ENCODE data around the gene EXOSC3. TPM values are rescaled to one million over a fixed set of nuclear protein-coding genes. Genes with fewer than 3 reads are reported as not detected.

Gene EXOSC3
- total RNA-seq, 2 experiments from 2014 or later: 82.6 to 103 TPM

DNA sequence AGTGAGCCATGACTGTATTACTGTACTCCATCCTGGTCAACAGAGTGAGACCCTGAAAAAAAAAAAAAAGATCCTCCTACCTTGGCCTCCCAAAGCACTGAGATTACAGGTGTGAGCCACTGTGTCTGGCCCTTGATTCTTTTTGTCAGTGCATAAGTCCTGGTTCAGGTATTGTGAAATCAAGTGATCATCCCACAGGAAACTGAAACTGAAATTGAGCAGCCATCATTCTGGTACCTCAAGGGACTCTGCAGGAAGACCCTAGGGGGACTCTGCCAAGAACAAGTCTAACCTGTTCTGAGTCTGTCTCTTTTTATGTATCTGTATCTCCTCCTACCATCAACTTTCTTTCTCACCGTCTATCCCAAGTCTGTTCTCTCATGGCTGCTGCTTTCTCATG, 13.8 kb upstream of the EXOSC3 start:
- no peak overlapping the region for H2AFZ ChIP-seq (ENCODE audit: low read length)
- ChIA-PET CTCF (ENCODE audit: unreplicated experiment) (no interaction called here), POLR2A (interaction anchor here (1.0 to 1.2 kb wide), 2 partner anchors 10 to 20 kb away, joined by 3 to 6 read pairs; no protein-coding TSS in a partner anchor)
- H3K27ac ChIP-seq (ENCODE audit: low read depth, low read length, poor library complexity, severe bottlenecking): no peak overlapping the region
- intact Hi-C loops (cut with micrococcal nuclease; ENCODE audit: unreplicated experiment): no loop called here
- H3K36me3 ChIP-seq (ENCODE audit: insufficient read depth, low read length): peaks cover 8% of the 10 kb centered on the region
- peak; percentile 32 for DNase-seq (ENCODE audit: low spot score)
- TF ChIP-seq, protein P1, sequence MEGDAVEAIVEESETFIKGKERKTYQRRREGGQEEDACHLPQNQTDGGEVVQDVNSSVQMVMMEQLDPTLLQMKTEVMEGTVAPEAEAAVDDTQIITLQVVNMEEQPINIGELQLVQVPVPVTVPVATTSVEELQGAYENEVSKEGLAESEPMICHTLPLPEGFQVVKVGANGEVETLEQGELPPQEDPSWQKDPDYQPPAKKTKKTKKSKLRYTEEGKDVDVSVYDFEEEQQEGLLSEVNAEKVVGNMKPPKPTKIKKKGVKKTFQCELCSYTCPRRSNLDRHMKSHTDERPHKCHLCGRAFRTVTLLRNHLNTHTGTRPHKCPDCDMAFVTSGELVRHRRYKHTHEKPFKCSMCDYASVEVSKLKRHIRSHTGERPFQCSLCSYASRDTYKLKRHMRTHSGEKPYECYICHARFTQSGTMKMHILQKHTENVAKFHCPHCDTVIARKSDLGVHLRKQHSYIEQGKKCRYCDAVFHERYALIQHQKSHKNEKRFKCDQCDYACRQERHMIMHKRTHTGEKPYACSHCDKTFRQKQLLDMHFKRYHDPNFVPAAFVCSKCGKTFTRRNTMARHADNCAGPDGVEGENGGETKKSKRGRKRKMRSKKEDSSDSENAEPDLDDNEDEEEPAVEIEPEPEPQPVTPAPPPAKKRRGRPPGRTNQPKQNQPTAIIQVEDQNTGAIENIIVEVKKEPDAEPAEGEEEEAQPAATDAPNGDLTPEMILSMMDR (conservative IDR thresholded peaks at IDR 0.05; ENCODE audit: low read length): no peak
- no peaks in the 10 kb centered on the region for H3K9me3 ChIP-seq (ENCODE audit: low read length)
- H3K9me2 ChIP-seq (ENCODE audit: insufficient read depth, low read length): no peaks in the 10 kb centered on the region
- H3K4me3 ChIP-seq (ENCODE audit: low read depth, low read length, poor library complexity, severe bottlenecking): peak overlapping the region; percentile 6
- H3K4me1 ChIP-seq (ENCODE audit: insufficient read depth, low read length, poor library complexity, severe bottlenecking): peaks cover 27% of the 10 kb centered on the region
- peaks cover 16% of the 10 kb centered on the region; the same call in 1 of the 2 replicates for H4K20me1 ChIP-seq (ENCODE audit: insufficient read depth, low read length)
- no TSS peak for BruUV-seq (replicated peaks)
- H3K4me2 ChIP-seq (ENCODE audit: low read length): peak overlapping the region; percentile 48
- H3K79me2 ChIP-seq (ENCODE audit: insufficient read depth, low read depth, low read length): peaks cover 26% of the 10 kb centered on the region

DNA sequence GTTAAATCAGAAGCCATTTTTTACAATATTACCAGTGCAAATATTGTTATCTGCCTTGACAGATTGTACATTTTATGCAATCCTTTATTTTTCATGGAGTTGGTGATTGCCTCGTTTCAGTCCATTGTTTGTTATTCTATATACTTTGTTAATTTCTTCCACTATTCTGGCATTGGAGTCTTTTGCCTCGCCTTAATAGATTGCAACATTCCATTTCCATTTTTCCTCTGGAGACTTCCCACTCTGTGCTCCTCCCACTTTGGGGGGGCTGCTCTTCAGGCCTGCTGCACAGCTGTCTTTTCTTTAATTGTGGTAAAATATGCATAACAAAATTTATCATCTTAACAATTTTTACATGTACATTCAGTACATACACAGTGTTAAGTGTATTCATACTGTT, 11.4 kb upstream of the EXOSC3 start:
- H2AFZ ChIP-seq (ENCODE audit: low read length): no peak overlapping the region

DNA sequence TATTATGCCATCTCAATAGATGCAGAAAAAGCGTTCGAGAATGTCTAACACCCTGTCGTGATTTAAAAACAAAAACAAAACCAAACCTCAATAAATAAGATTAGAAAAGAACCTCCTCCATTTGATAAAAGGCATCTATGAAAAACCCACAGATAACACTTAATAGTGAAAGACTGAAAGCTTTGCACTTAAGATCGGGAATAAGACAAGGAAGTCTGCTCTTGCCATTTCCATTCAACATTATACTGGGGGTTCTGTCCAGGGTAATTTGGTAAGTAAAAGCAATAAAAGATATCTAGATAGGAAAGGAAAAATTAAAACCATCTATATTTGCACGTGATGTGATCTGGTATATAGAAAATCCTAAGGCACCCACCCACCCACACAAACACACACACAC, 7.3 kb upstream of the EXOSC3 start:
- no peaks in the 10 kb centered on the region for H4K20me1 ChIP-seq (ENCODE audit: insufficient read depth, low read length)
- TF ChIP-seq EZH2phosphoT487 (IDR thresholded peaks at IDR 0.05; ENCODE audit: borderline replicate concordance, low read depth, low read length): no peak
- TF ChIP-seq, protein P1 (conservative IDR thresholded peaks at IDR 0.05; ENCODE audit: low read length): no peak
- DNase-seq (ENCODE audit: low spot score): no peak
- no peak overlapping the region for H3K4me3 ChIP-seq (ENCODE audit: low read depth, low read length, poor library complexity, severe bottlenecking)
- BruUV-seq (replicated peaks): no TSS peak
- POLR2A ChIA-PET: no interaction called here
- no peaks in the 10 kb centered on the region for H3K4me1 ChIP-seq (ENCODE audit: insufficient read depth, low read length, poor library complexity, severe bottlenecking)
- intact Hi-C loops (cut with micrococcal nuclease; ENCODE audit: unreplicated experiment): no loop called here
- H3K27ac ChIP-seq (ENCODE audit: low read depth, low read length, poor library complexity, severe bottlenecking): no peak overlapping the region
- no peaks in the 10 kb centered on the region for H3K9me3 ChIP-seq (ENCODE audit: low read length)
- H2AFZ ChIP-seq (ENCODE audit: low read length): no peak overlapping the region
- H3K79me2 ChIP-seq (ENCODE audit: insufficient read depth, low read depth, low read length): no peaks in the 10 kb centered on the region
- H3K36me3 ChIP-seq (ENCODE audit: insufficient read depth, low read length): no peaks in the 10 kb centered on the region
- H3K9me2 ChIP-seq (ENCODE audit: insufficient read depth, low read length): no peaks in the 10 kb centered on the region
- CTCF ChIA-PET (ENCODE audit: unreplicated experiment): no interaction called here
- no peak overlapping the region for H3K4me2 ChIP-seq (ENCODE audit: low read length)

More for the DNA sequence above, 11.4 kb upstream of the EXOSC3 start:
- TF ChIP-seq, protein P1 (conservative IDR thresholded peaks at IDR 0.05; ENCODE audit: low read length): no peak
- TF ChIP-seq EZH2phosphoT487 (IDR thresholded peaks at IDR 0.05; ENCODE audit: borderline replicate concordance, low read depth, low read length): no peak
- no TSS peak for BruUV-seq (replicated peaks)
- Histone ChIP-seq H3K36me3 (ENCODE audit: insufficient read depth, low read length) (no peaks in the 10 kb centered on the region), H3K9me3 (ENCODE audit: low read length) (no peaks in the 10 kb centered on the region), H3K9me2 (ENCODE audit: insufficient read depth, low read length) (no peaks in the 10 kb centered on the region), H3K4me1 (ENCODE audit: insufficient read depth, low read length, poor library complexity, severe bottlenecking) (peaks cover 15% of the 10 kb centered on the region), H3K27ac (ENCODE audit: low read depth, low read length, poor library complexity, severe bottlenecking) (no peak overlapping the region), H3K4me2 (ENCODE audit: low read length) (no peak overlapping the region), H4K20me1 (ENCODE audit: insufficient read depth, low read length) (no peaks in the 10 kb centered on the region), H3K4me3 (ENCODE audit: low read depth, low read length, poor library complexity, severe bottlenecking) (no peak overlapping the region), H3K79me2 (ENCODE audit: insufficient read depth, low read depth, low read length) (peaks cover 1% of the 10 kb centered on the region; the same call in 1 of the 2 replicates)
- ChIA-PET POLR2A (interaction anchor here (1.2 kb wide), 1 partner anchor 17 kb away, joined by 4 read pairs; no protein-coding TSS in a partner anchor), CTCF (ENCODE audit: unreplicated experiment) (no interaction called here)
- intact Hi-C loops (cut with micrococcal nuclease; ENCODE audit: unreplicated experiment): no loop called here
- no peak for DNase-seq (ENCODE audit: low spot score)

All from OCI-LY7 (cell line).